ENCODE results near the gene PDIA5.

GRCh38 chr3:123093696-123094095 lies 26.9 kb downstream of the PDIA5 start:
- TF ChIP-seq CTCF (IDR thresholded peaks at IDR 0.05) = no peak
- TF ChIP-seq POLR2AphosphoS5 (IDR thresholded peaks at IDR 0.05; ENCODE audit: low read depth, low read length) = no peak
- no peak for TF ChIP-seq REST (IDR thresholded peaks at IDR 0.05; ENCODE audit: insufficient read depth in 1 of 2, low read depth in 2 of 2, low read length in 1 of 2)
- TF ChIP-seq TCF7L2 (IDR thresholded peaks at IDR 0.05; ENCODE audit: low read depth, low read length) = no peak
- TF ChIP-seq SIN3A (IDR thresholded peaks at IDR 0.05; ENCODE audit: borderline replicate concordance, insufficient read depth, low read depth, low read length) = no peak
